ENCODE results near the gene TVP23A.

- TF ChIP-seq CTCF (IDR thresholded peaks at IDR 0.05) (no peak), POLR2A (IDR thresholded peaks at IDR 0.05) (no peak), POLR2AphosphoS5 (IDR thresholded peaks at IDR 0.05) (no peak), EP300 (IDR thresholded peaks at IDR 0.05) (no peak)
These were observed 20.2 kb upstream of the TVP23A start for GRCh38 chr16:10838621-10839278.

Measured in stomach (tissue), 4 donors.